MV-4-11 (cell line): ENCODE results near the gene MAP3K13.
A peak's percentile ranks its signal among the peaks of the same experiment; 100 is the strongest.
"Not testable (repeated sequence)": the region's sequence is repeated elsewhere in the genome, so short reads cannot be mapped to it uniquely, and the experiment has no call there.

Experiments
- DNase-seq: peaks from one replicate; lab custom pipeline; 2025; lab: John Stamatoyannopoulos, UW

MAP3K13 gene

GRCh38 chr3:185399737-185400667 is 37.1 kb downstream of the MAP3K13 start:
- DNase-seq = no peak

GRCh38 chr3:185400866-185401265 is 37.9 kb downstream of the MAP3K13 start:
- no peak for DNase-seq

GRCh38 chr3:185401319-185401955 is 38.5 kb downstream of the MAP3K13 start:
- DNase-seq = no peak

GRCh38 chr3:185402561-185402960 is 39.6 kb downstream of the MAP3K13 start:
- DNase-seq = no peak

GRCh38 chr3:185403002-185403401 is 40.1 kb downstream of the MAP3K13 start:
- no peak for DNase-seq

- DNase-seq = no peak
Measured at GRCh38 chr3:185405243-185405642, 42.3 kb downstream of the MAP3K13 start.

- no peak for DNase-seq
Measured at GRCh38 chr3:185405664-185406063, 42.7 kb downstream of the MAP3K13 start.

GRCh38 chr3:185406121-185406620 is 43.2 kb downstream of the MAP3K13 start:
- DNase-seq = no peak

- DNase-seq = no peak
Measured at GRCh38 chr3:185409957-185410356, 47.0 kb downstream of the MAP3K13 start.

GRCh38 chr3:185411133-185411532 is 48.2 kb downstream of the MAP3K13 start:
- no peak for DNase-seq

GRCh38 chr3:185416513-185416912 is 53.6 kb downstream of the MAP3K13 start:
- no peak for DNase-seq

- not testable (repeated sequence) for DNase-seq
Measured at GRCh38 chr3:185418561-185418977, 55.6 kb downstream of the MAP3K13 start.

GRCh38 chr3:185420762-185421161 is 57.8 kb downstream of the MAP3K13 start:
- no peak for DNase-seq

GRCh38 chr3:185421577-185422232 is 58.8 kb downstream of the MAP3K13 start:
- no peak for DNase-seq

GRCh38 chr3:185422677-185423076 is 59.7 kb downstream of the MAP3K13 start:
- DNase-seq = no peak

GRCh38 chr3:185423178-185423577 is 60.2 kb downstream of the MAP3K13 start:
- peak; percentile 23 for DNase-seq

GRCh38 chr3:185424435-185424834 is 61.5 kb downstream of the MAP3K13 start:
- DNase-seq = no peak

- DNase-seq = no peak
Measured at GRCh38 chr3:185430375-185430774, 67.4 kb downstream of the MAP3K13 start.

GRCh38 chr3:185439745-185440466 is 77.0 kb downstream of the MAP3K13 start:
- no peak for DNase-seq

- DNase-seq = no peak
Measured at GRCh38 chr3:185442031-185442430, 79.1 kb downstream of the MAP3K13 start.

GRCh38 chr3:185444329-185444728 is 81.4 kb downstream of the MAP3K13 start:
- DNase-seq = no peak

GRCh38 chr3:185448107-185448506 is 85.2 kb downstream of the MAP3K13 start:
- no peak for DNase-seq
